ENCODE measurements around the gene CYSRT1. TPM values are rescaled to one million over a fixed set of nuclear protein-coding genes. Genes with fewer than 3 reads are reported as not detected.

Gene CYSRT1
- total RNA-seq, 1 experiment from 2014 or later, result 1.3 TPM

- ATAC-seq, result no peak
- intact Hi-C loops (cut with micrococcal nuclease), result no loop called here
- no peak overlapping the region for H3K4me2 ChIP-seq (ENCODE audit: low read length)
These were observed 40.7 kb downstream of the CYSRT1 start for GRCh38 chr9:137265496-137266161.

GRCh38 chr9:137266162-137266527 lies 41.2 kb downstream of the CYSRT1 start:
- H3K9me3 ChIP-seq (ENCODE audit: low read length), result no peaks in the 10 kb centered on the region
- no peaks in the 10 kb centered on the region for H3K79me2 ChIP-seq (ENCODE audit: low read length)
- DNase-seq, result no peak
- H2AFZ ChIP-seq (ENCODE audit: low read length), result no peak overlapping the region
- no peaks in the 10 kb centered on the region for H4K20me1 ChIP-seq (ENCODE audit: low read length)
- no peak for ATAC-seq
- no peak overlapping the region for H3K9ac ChIP-seq (ENCODE audit: low read length)
- CTCF ChIA-PET, result no interaction called here
- H3K27ac ChIP-seq (ENCODE audit: low read length), result no peak overlapping the region
- BruUV-seq (replicated peaks), result no TSS peak
- no peaks in the 10 kb centered on the region for H3K27me3 ChIP-seq (ENCODE audit: low read length)
- no peaks in the 10 kb centered on the region for H3K4me1 ChIP-seq (ENCODE audit: insufficient read depth, low read length)
- H3F3A ChIP-seq (ENCODE audit: low read length, unreplicated experiment), result no peaks in the 10 kb centered on the region
- 0 out of 2 replicates have a peak, but pooled peaks cover 6% of the 10 kb centered on the region for H3K36me3 ChIP-seq (ENCODE audit: low read depth, low read length)
- H3K4me3 ChIP-seq (ENCODE audit: low read length), result no peak overlapping the region
- intact Hi-C loops (cut with micrococcal nuclease), result no loop called here
- H3K9me2 ChIP-seq (replicated peaks; ENCODE audit: low read length), result no peaks in the 10 kb centered on the region
- POLR2A ChIA-PET (ENCODE audit: unreplicated experiment), result no interaction called here
- TF ChIP-seq, protein P1, sequence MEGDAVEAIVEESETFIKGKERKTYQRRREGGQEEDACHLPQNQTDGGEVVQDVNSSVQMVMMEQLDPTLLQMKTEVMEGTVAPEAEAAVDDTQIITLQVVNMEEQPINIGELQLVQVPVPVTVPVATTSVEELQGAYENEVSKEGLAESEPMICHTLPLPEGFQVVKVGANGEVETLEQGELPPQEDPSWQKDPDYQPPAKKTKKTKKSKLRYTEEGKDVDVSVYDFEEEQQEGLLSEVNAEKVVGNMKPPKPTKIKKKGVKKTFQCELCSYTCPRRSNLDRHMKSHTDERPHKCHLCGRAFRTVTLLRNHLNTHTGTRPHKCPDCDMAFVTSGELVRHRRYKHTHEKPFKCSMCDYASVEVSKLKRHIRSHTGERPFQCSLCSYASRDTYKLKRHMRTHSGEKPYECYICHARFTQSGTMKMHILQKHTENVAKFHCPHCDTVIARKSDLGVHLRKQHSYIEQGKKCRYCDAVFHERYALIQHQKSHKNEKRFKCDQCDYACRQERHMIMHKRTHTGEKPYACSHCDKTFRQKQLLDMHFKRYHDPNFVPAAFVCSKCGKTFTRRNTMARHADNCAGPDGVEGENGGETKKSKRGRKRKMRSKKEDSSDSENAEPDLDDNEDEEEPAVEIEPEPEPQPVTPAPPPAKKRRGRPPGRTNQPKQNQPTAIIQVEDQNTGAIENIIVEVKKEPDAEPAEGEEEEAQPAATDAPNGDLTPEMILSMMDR (conservative IDR thresholded peaks at IDR 0.05; ENCODE audit: low read depth, low read length), result no peak
- TF ChIP-seq EZH2 (IDR thresholded peaks at IDR 0.05; ENCODE audit: low read length, unreplicated experiment) (no peak), EZH2phosphoT487 (IDR thresholded peaks at IDR 0.05; ENCODE audit: borderline replicate concordance, low read length) (no peak)
- H3K4me2 ChIP-seq (ENCODE audit: low read length), result no peak overlapping the region

More at GRCh38 chr9:137265496-137266161, 40.7 kb downstream of the CYSRT1 start:
- CTCF ChIA-PET, result no interaction called here
- Histone ChIP-seq H3K79me2 (ENCODE audit: low read length) (no peaks in the 10 kb centered on the region), H3K36me3 (ENCODE audit: low read depth, low read length) (0 out of 2 replicates have a peak, but pooled peaks cover 6% of the 10 kb centered on the region), H3K4me3 (ENCODE audit: low read length) (no peak overlapping the region), H3K27me3 (ENCODE audit: low read length) (no peaks in the 10 kb centered on the region), H4K20me1 (ENCODE audit: low read length) (no peaks in the 10 kb centered on the region), H2AFZ (ENCODE audit: low read length) (no peak overlapping the region), H3K9me2 (replicated peaks; ENCODE audit: low read length) (no peaks in the 10 kb centered on the region), H3K27ac (ENCODE audit: low read length) (no peak overlapping the region), H3K9me3 (ENCODE audit: low read length) (no peaks in the 10 kb centered on the region), H3F3A (ENCODE audit: low read length, unreplicated experiment) (no peaks in the 10 kb centered on the region), H3K4me1 (ENCODE audit: insufficient read depth, low read length) (no peaks in the 10 kb centered on the region), H3K9ac (ENCODE audit: low read length) (no peak overlapping the region)
- no peak for TF ChIP-seq EZH2 (IDR thresholded peaks at IDR 0.05; ENCODE audit: low read length, unreplicated experiment)
- TF ChIP-seq, protein P1 (conservative IDR thresholded peaks at IDR 0.05; ENCODE audit: low read depth, low read length), result no peak
- no peak for TF ChIP-seq EZH2phosphoT487 (IDR thresholded peaks at IDR 0.05; ENCODE audit: borderline replicate concordance, low read length)
- no TSS peak for BruUV-seq (replicated peaks)
- DNase-seq, result no peak
- POLR2A ChIA-PET (ENCODE audit: unreplicated experiment), result no interaction called here
